HepG2 (cell line): ENCODE results near the gene HUNK. TPM values are rescaled to one million over a fixed set of nuclear protein-coding genes. Genes with fewer than 3 reads are reported as not detected.

ENCODE experiments used
- FOSL2 ChIP-seq: sonication (generic); formaldehyde crosslinking; IDR thresholded peaks from 2 replicates; pipeline ENCODE4 v1.4.0; 2020; ENCODE audit warnings: missing genetic modification reagents
- GZF1 ChIP-seq: sonication (generic); formaldehyde crosslinking; IDR thresholded peaks from 2 replicates; pipeline ENCODE4 v1.5.1; 2020; ENCODE audit warnings: mild to moderate bottlenecking, missing genetic modification reagents
- HHEX ChIP-seq: IDR thresholded peaks from 2 replicates; pipeline ENCODE4 v1.6.1; 2016; ENCODE audit warnings: control low read depth
- HIVEP1 ChIP-seq: sonication (generic); formaldehyde crosslinking; IDR thresholded peaks from 2 replicates; pipeline ENCODE4 v1.4.0; 2020; ENCODE audit warnings: mild to moderate bottlenecking, missing genetic modification reagents
- HOXA3 ChIP-seq: sonication (generic); formaldehyde crosslinking; IDR thresholded peaks from 2 replicates; pipeline ENCODE4 v1.5.0; 2020; ENCODE audit warnings: missing genetic modification reagents
- MAZ ChIP-seq, 2 experiments: sonication (generic) in 1 of 2; formaldehyde crosslinking in 1 of 2; IDR thresholded peaks; 2 replicates each; pipeline versions ENCODE4 v1.5.0 to v1.6.1; 2012 to 2020; ENCODE audit warnings: low read depth in 2 of 2, mild to moderate bottlenecking in 2 of 2, borderline replicate concordance in 1 of 2, improper control_type of control experiment in 1 of 2, low read length in 1 of 2, missing genetic modification reagents in 1 of 2, moderate library complexity in 1 of 2
- MED1 ChIP-seq: sonication (generic); formaldehyde crosslinking; IDR thresholded peaks from 2 replicates; pipeline ENCODE4 v1.4.0; 2020; ENCODE audit warnings: missing genetic modification reagents
- MIXL1 ChIP-seq: IDR thresholded peaks from 2 replicates; pipeline ENCODE4 v1.6.1; 2016
- MXI1 ChIP-seq: IDR thresholded peaks from 3 replicates; pipeline ENCODE4 v1.6.1; 2012; ENCODE audit warnings: low read depth, low read length, inconsistent platforms, borderline replicate concordance
- NONO ChIP-seq, 2 experiments: fragments of 450-650 bp in 1 of 2; sonication (generic) in 1 of 2; formaldehyde crosslinking in 1 of 2; IDR thresholded peaks in 1 of 2; conservative IDR thresholded peaks in 1 of 2; 2 replicates each; pipeline versions ENCODE4 v1.6.1 to v1.8.0; 2017 to 2022; ENCODE audit warnings: mild to moderate bottlenecking in 1 of 2, missing genetic modification reagents in 1 of 2, moderate library complexity in 1 of 2
- POGZ ChIP-seq: sonication (generic); formaldehyde crosslinking; IDR thresholded peaks from 2 replicates; pipeline ENCODE4 v1.4.0; 2020; ENCODE audit warnings: mild to moderate bottlenecking, missing genetic modification reagents
- PRDM15 ChIP-seq: sonication (generic); formaldehyde crosslinking; IDR thresholded peaks from 2 replicates; pipeline ENCODE4 v1.4.0; 2020; ENCODE audit warnings: missing genetic modification reagents
- PREB ChIP-seq: sonication (generic); formaldehyde crosslinking; IDR thresholded peaks from 2 replicates; pipeline ENCODE4 v1.4.0; 2020; ENCODE audit warnings: missing genetic modification reagents
- SRSF9 ChIP-seq: fragments of 200-400 bp; formaldehyde crosslinking; IDR thresholded peaks from 2 replicates; pipeline ENCODE4 v1.6.1; 2018; ENCODE audit warnings: borderline replicate concordance, mild to moderate bottlenecking, low read depth, low read length; ENCODE audit not compliant: insufficient read depth, poor library complexity, severe bottlenecking
- TCF12 ChIP-seq, 2 experiments: fragments of 450-650 bp in 1 of 2; sonication (generic) in 1 of 2; formaldehyde crosslinking in 1 of 2; IDR thresholded peaks; 2 replicates each; pipeline versions ENCODE4 v1.6.1 to v1.8.0; 2017 to 2022; ENCODE audit warnings: antibody characterized with exemption in 1 of 2, mild to moderate bottlenecking in 1 of 2, missing genetic modification reagents in 1 of 2, moderate library complexity in 1 of 2
- TCF7 ChIP-seq: sonication (generic); IDR thresholded peaks from 2 replicates; pipeline ENCODE4 v1.6.1; 2016; ENCODE audit warnings: antibody characterized with exemption, low read depth
- WIZ ChIP-seq: sonication (generic); formaldehyde crosslinking; IDR thresholded peaks from 2 replicates; pipeline ENCODE4 v1.5.1; 2020; ENCODE audit warnings: mild to moderate bottlenecking, missing genetic modification reagents
- YEATS2 ChIP-seq: sonication (generic); formaldehyde crosslinking; IDR thresholded peaks from 2 replicates; pipeline ENCODE4 v1.4.0; 2020; ENCODE audit warnings: missing genetic modification reagents, borderline replicate concordance
- ZBTB14 ChIP-seq: sonication (generic); formaldehyde crosslinking; IDR thresholded peaks from 2 replicates; pipeline ENCODE4 v1.4.0; 2020; ENCODE audit warnings: missing genetic modification reagents
- ZEB1 ChIP-seq: IDR thresholded peaks from 2 replicates; pipeline ENCODE4 v1.6.1; 2012; ENCODE audit warnings: mild to moderate bottlenecking, low read depth, inconsistent platforms; ENCODE audit not compliant: insufficient replicate concordance
- ZFAT ChIP-seq: sonication (generic); formaldehyde crosslinking; conservative IDR thresholded peaks from 2 replicates; pipeline ENCODE4 v1.8.1; 2023; ENCODE audit warnings: missing genetic modification reagents, inconsistent platforms
- ZFP36L2 ChIP-seq: sonication (generic); formaldehyde crosslinking; IDR thresholded peaks from 2 replicates; pipeline ENCODE4 v1.4.0; 2020; ENCODE audit warnings: missing genetic modification reagents
- ZFYVE20 ChIP-seq: sonication (generic); formaldehyde crosslinking; IDR thresholded peaks from 2 replicates; pipeline ENCODE4 v1.8.0; 2023; ENCODE audit warnings: low read depth, mild to moderate bottlenecking, moderate library complexity, missing genetic modification reagents, borderline replicate concordance
- ZMAT3 ChIP-seq: sonication (generic); formaldehyde crosslinking; conservative IDR thresholded peaks from 2 replicates; pipeline ENCODE4 v1.7.0; 2021; ENCODE audit warnings: missing genetic modification reagents
- ZNF180 ChIP-seq: sonication (generic); formaldehyde crosslinking; IDR thresholded peaks from 2 replicates; pipeline ENCODE4 v1.4.0; 2020; ENCODE audit warnings: low read depth, missing genetic modification reagents, borderline replicate concordance
- ZNF7 ChIP-seq: IDR thresholded peaks from 2 replicates; pipeline ENCODE4 v1.6.1; 2016; ENCODE audit warnings: missing biosample characterization, missing genetic modification reagents
- polyA plus RNA-seq, 8 experiments: library from polyadenylated mRNA; depleted of rRNA in 3 of 8; stranded (reverse) in 7 of 8; unstranded in 1 of 8; fragments of >200 nt; fragmentation: Illumina TruSeq in 4 of 8; extraction: Trizol in 4 of 8; gene quantifications; 2 replicates each; pipeline versions ENCODE4 v1.2.1 to v1.2.3, GENCODE V29; 2011 to 2016; ENCODE audit warnings: low read depth in 4 of 8, missing spikeins in 1 of 8, mixed read lengths in 1 of 8; ENCODE audit not compliant: insufficient read depth in 1 of 8
- total RNA-seq, 5 experiments: library from RNA; depleted of rRNA; stranded (reverse); fragments of >200 nt; fragmentation: Illumina TruSeq; extraction: Trizol; gene quantifications; 2 replicates each; pipeline ENCODE4 v1.2.3, GENCODE V29; 2016; ENCODE audit warnings: low read depth in 1 of 5

Gene HUNK
- total and polyA plus RNA-seq, 2 of the 13 experiments (the other 11 are each of a cell fraction or from before 2014, with no cell fraction given) = 1.8 to 1.9 TPM

- TF ChIP-seq MED1 (CRISPR knock-in tag) (peak; percentile 88), NONO (IDR thresholded peaks at IDR 0.05) (no peak), NONO (CRISPR knock-in tag; conservative IDR thresholded peaks at IDR 0.05) (0 out of 2 replicates have a peak, but pooled peaks have one; percentile 25), HIVEP1 (no peak), ZFYVE20 (CRISPR knock-in tag) (no peak), ZFAT (CRISPR knock-in tag) (no peak), ZMAT3 (CRISPR knock-in tag) (no peak), HOXA3 (CRISPR knock-in tag) (peak; percentile 70; the same call in 1 of the 2 replicates), WIZ (CRISPR knock-in tag) (no peak), PREB (CRISPR knock-in tag) (no peak), MXI1 (peak; percentile 40; the same call in 1 of the 3 replicates), POGZ (CRISPR knock-in tag) (peak; percentile 41), YEATS2 (CRISPR knock-in tag) (no peak; the same call in 1 of the 2 replicates), MIXL1 (CRISPR knock-in tag) (peak; percentile 92; the same call in 1 of the 2 replicates), ZNF7 (CRISPR knock-in tag) (no peak), TCF7 (peak; percentile 98), TCF12 (IDR thresholded peaks at IDR 0.05) (no peak), TCF12 (CRISPR knock-in tag; IDR thresholded peaks at IDR 0.05) (no peak), HHEX (CRISPR knock-in tag) (no peak), FOSL2 (peak; percentile 83), PRDM15 (CRISPR knock-in tag) (no peak), GZF1 (CRISPR knock-in tag) (no peak), ZBTB14 (CRISPR knock-in tag) (no peak), ZNF180 (CRISPR knock-in tag) (no peak), SRSF9 (no peak), MAZ (IDR thresholded peaks at IDR 0.05; ENCODE audit: borderline replicate concordance, low read depth, low read length) (no peak), MAZ (CRISPR knock-in tag; IDR thresholded peaks at IDR 0.05; ENCODE audit: low read depth) (no peak), ZEB1 (no peak), ZFP36L2 (CRISPR knock-in tag) (no peak)
Observed at GRCh38 chr21:31929548-31929947, 56.7 kb downstream of the HUNK start (continued).
